Measurements from ENCODE around the gene FOXN4.

DNA sequence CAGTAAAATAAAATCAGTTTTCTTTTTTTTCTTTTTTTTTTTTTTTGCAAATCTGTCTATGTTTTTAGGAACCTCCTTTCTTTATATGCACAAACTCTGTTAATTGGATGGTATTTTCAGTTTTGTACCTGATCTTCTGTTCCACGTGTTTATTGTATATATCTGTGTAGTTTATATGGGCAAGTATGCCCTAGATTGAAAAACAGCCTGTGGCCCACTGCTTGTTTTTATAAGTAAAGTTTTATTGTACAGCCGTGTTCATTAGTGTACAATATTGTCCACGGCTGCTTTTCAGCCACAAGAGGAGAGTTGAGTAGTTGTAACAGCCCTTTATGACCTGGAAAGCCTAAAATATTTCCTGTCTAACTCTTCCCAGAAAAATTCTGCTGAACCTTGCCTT lies 19.9 kb upstream of the FOXN4 start:
- TF ChIP-seq GTF2E2 (tag; IDR thresholded peaks at IDR 0.05) (no peak), JUN (IDR thresholded peaks at IDR 0.05; ENCODE audit: borderline replicate concordance, low read depth, low read length) (no peak), JUN (CRISPR knock-in tag; IDR thresholded peaks at IDR 0.05; ENCODE audit: borderline replicate concordance) (no peak), HNRNPL (IDR thresholded peaks at IDR 0.05; ENCODE audit: low read depth, low read length) (no peak), MBD2 (IDR thresholded peaks at IDR 0.05; ENCODE audit: borderline replicate concordance, low read depth) (no peak), SMARCC2 (IDR thresholded peaks at IDR 0.05; ENCODE audit: low read depth) (no peak)
